Mesothelial cell of epicardium (in vitro differentiated cells): Measurements from ENCODE around the gene RFNG. TPM values are rescaled to one million over a fixed set of nuclear protein-coding genes. Genes with fewer than 3 reads are reported as not detected.

Experiments used
- DNase-seq, 2 experiments: peaks; one replicate each; pipeline ENCODE4 v3.0.0; 2021; ENCODE audit warnings: low spot score in 2 of 2; ENCODE audit not compliant: unreplicated experiment in 2 of 2
- H3K27ac Mint-ChIP-seq: 2 replicates; pipeline ENCODE4 v1.8.0; 2021; ENCODE audit warnings: mixed read lengths
- H3K27me3 Mint-ChIP-seq: 2 replicates; pipeline ENCODE4 v1.8.0; 2021; ENCODE audit warnings: low read depth, mixed read lengths
- H3K36me3 Mint-ChIP-seq: 2 replicates; pipeline ENCODE4 v1.8.0; 2021; ENCODE audit warnings: mixed read lengths
- H3K4me1 Mint-ChIP-seq: 2 replicates; pipeline ENCODE4 v1.8.0; 2021; ENCODE audit warnings: mixed read lengths
- H3K4me3 Mint-ChIP-seq: 2 replicates; pipeline ENCODE4 v1.8.0; 2021; ENCODE audit warnings: mild to moderate bottlenecking, moderate library complexity, mixed read lengths
- H3K9me3 Mint-ChIP-seq: 2 replicates; pipeline ENCODE4 v1.8.0; 2021; ENCODE audit warnings: mixed read lengths
- CTCF ChIP-seq: fragments of 200-600 bp; sonication (generic); IDR thresholded peaks from one replicate; pipeline ENCODE4 v1.5.0; 2021; ENCODE audit warnings: antibody characterized with exemption; ENCODE audit not compliant: unreplicated experiment
- total RNA-seq: library from RNA; stranded (reverse); gene quantifications from 3 replicates; pipeline ENCODE4 v1.2.1, GENCODE V29; 2021

Gene RFNG
- total RNA-seq, 1 donor from 2014 or later: 57.3 TPM

DNA sequence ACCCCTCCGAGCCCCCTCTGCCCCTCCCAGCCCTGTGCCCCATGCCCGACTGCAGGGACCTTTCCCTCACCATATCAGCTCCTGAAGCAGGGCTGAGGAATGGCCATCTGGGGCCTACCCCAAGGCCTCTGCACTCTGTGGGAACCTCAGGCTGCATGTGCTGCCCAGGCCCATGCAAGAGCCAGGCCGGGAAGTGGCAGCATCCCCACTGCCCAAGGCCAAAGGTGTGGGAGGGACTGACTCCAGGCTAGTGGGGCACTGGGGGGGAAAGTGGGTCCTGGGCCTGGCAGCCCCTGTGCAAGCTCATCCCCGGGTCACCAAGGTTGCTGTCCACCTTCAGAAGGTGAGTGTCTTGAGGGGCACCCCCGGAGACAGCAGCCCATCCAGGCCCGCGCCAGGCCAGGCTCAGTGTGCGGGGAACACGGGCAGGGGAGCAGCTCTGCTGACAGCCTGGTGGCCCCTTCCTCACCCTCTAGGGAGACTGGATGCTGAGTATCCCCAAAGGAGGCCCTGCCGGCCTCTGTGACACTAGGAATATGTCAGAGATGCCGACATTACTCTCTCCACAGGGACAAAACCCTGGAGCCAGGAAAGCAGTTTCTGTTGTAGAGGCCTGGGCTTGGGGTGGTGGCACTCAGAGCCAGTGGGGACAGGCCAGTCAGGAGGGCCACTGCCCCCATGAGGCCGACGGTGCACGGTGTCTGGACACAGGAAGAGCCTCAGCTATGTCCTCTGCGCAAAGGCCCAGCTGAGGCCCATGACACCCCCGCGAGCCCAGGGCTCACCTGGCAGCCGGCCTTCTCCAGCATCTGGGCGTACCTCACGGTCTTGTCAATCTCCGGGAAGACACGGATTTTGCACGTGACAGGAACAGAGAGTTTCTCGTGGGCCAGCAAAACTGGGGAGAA, 10.7 kb upstream of the RFNG start:
- H3K4me3 Mint-ChIP-seq: peak overlapping the region; percentile 8
- H3K9me3 Mint-ChIP-seq: no peaks in the 10 kb centered on the region
- TF ChIP-seq CTCF: no peak
- no peaks in the 10 kb centered on the region for H3K27me3 Mint-ChIP-seq
- H3K36me3 Mint-ChIP-seq: peaks cover 5% of the 10 kb centered on the region
- no peak overlapping the region for H3K27ac Mint-ChIP-seq
- no peak for DNase-seq
- H3K4me1 Mint-ChIP-seq: no peaks in the 10 kb centered on the region

- DNase-seq: no peak
- H3K36me3 Mint-ChIP-seq: peaks cover 5% of the 10 kb centered on the region
- no peak for TF ChIP-seq CTCF
- H3K27ac Mint-ChIP-seq: no peak overlapping the region
- H3K4me3 Mint-ChIP-seq: no peak overlapping the region
- no peaks in the 10 kb centered on the region for H3K4me1 Mint-ChIP-seq
- no peaks in the 10 kb centered on the region for H3K27me3 Mint-ChIP-seq
- no peaks in the 10 kb centered on the region for H3K9me3 Mint-ChIP-seq
These were observed 9.7 kb upstream of the RFNG start for GRCh38 chr17:82061047-82061925.

GRCh38 chr17:82060614-82061013, 9.0 kb upstream of the RFNG start:
- H3K4me3 Mint-ChIP-seq: no peak overlapping the region
- DNase-seq: no peak
- H3K36me3 Mint-ChIP-seq: peaks cover 5% of the 10 kb centered on the region
- H3K4me1 Mint-ChIP-seq: no peaks in the 10 kb centered on the region
- TF ChIP-seq CTCF: no peak
- no peaks in the 10 kb centered on the region for H3K27me3 Mint-ChIP-seq
- H3K27ac Mint-ChIP-seq: no peak overlapping the region
- H3K9me3 Mint-ChIP-seq: no peaks in the 10 kb centered on the region

GRCh38 chr17:82060001-82060380, 8.4 kb upstream of the RFNG start:
- Mint-ChIP-seq H3K9me3 (no peaks in the 10 kb centered on the region), H3K4me3 (no peak overlapping the region), H3K27me3 (no peaks in the 10 kb centered on the region), H3K27ac (no peak overlapping the region), H3K4me1 (no peaks in the 10 kb centered on the region), H3K36me3 (peaks cover 5% of the 10 kb centered on the region)
- TF ChIP-seq CTCF: no peak
- DNase-seq: no peak

- Mint-ChIP-seq H3K9me3 (no peaks in the 10 kb centered on the region), H3K27ac (no peak overlapping the region), H3K36me3 (peaks cover 5% of the 10 kb centered on the region), H3K4me1 (no peaks in the 10 kb centered on the region), H3K27me3 (no peaks in the 10 kb centered on the region), H3K4me3 (no peak overlapping the region)
- no peak for DNase-seq
- no peak for TF ChIP-seq CTCF
These were observed 7.8 kb upstream of the RFNG start for GRCh38 chr17:82059272-82060000.
